Effector memory CD4-positive, alpha-beta T cell (primary cell): ENCODE data around the gene ATP6V0E2.

Experiments used
- DNase-seq, 3 donors: peaks; one replicate each; pipeline ENCODE4 v3.0.0-alpha.2; 2020
- H3K27ac ChIP-seq: 2 replicates; pipeline ENCODE4 v1.7.0; 2013; ENCODE audit warnings: mild to moderate bottlenecking, low read length, moderate library complexity; ENCODE audit not compliant: insufficient read depth, poor library complexity, severe bottlenecking
- H3K27me3 ChIP-seq: replicated peaks from 2 replicates; pipeline ENCODE4 v1.7.0; 2013; ENCODE audit warnings: mild to moderate bottlenecking, low read length; ENCODE audit not compliant: insufficient read depth, control insufficient read depth, poor library complexity, severe bottlenecking
- H3K36me3 ChIP-seq: 2 replicates; pipeline ENCODE4 v1.7.0; 2013; ENCODE audit warnings: mild to moderate bottlenecking, low read length, moderate library complexity; ENCODE audit not compliant: control insufficient read depth, insufficient read depth
- H3K4me1 ChIP-seq: 2 replicates; pipeline ENCODE4 v1.7.0; 2013; ENCODE audit warnings: low read length, mild to moderate bottlenecking; ENCODE audit not compliant: control insufficient read depth, insufficient read depth, poor library complexity, severe bottlenecking
- H3K4me3 ChIP-seq: 2 replicates; pipeline ENCODE4 v1.7.0; 2013; ENCODE audit warnings: low read length, low read depth, mild to moderate bottlenecking; ENCODE audit not compliant: insufficient read depth, poor library complexity, severe bottlenecking
- H3K9me3 ChIP-seq: 2 replicates; pipeline ENCODE4 v1.7.0; 2013; ENCODE audit warnings: mild to moderate bottlenecking, low read length, moderate library complexity; ENCODE audit not compliant: control insufficient read depth

ATP6V0E2 gene

GRCh38 chr7:149839933-149840332 is 33.8 kb upstream of the ATP6V0E2 start:
- Histone ChIP-seq H3K4me1 (peaks cover 9% of the 10 kb centered on the region), H3K9me3 (no peaks in the 10 kb centered on the region), H3K4me3 (no peak overlapping the region), H3K36me3 (peaks cover 3% of the 10 kb centered on the region), H3K27me3 (no peaks in the 10 kb centered on the region), H3K27ac (no peak overlapping the region)
- DNase-seq, result no peak

- no peak for DNase-seq
- H3K27me3 ChIP-seq, result no peaks in the 10 kb centered on the region
- no peaks in the 10 kb centered on the region for H3K9me3 ChIP-seq
- no peak overlapping the region for H3K27ac ChIP-seq
- no peak overlapping the region for H3K4me3 ChIP-seq
- H3K4me1 ChIP-seq, result peaks cover 9% of the 10 kb centered on the region
- peaks cover 16% of the 10 kb centered on the region for H3K36me3 ChIP-seq
Observed at GRCh38 chr7:149843566-149843965, 30.2 kb upstream of the ATP6V0E2 start.

GRCh38 chr7:149844445-149844844 is 29.3 kb upstream of the ATP6V0E2 start:
- Histone ChIP-seq H3K27ac (no peak overlapping the region), H3K4me3 (no peak overlapping the region), H3K4me1 (peaks cover 1% of the 10 kb centered on the region), H3K36me3 (peaks cover 16% of the 10 kb centered on the region), H3K27me3 (no peaks in the 10 kb centered on the region), H3K9me3 (no peaks in the 10 kb centered on the region)
- DNase-seq, result no peak

GRCh38 chr7:149845257-149845980 is 28.4 kb upstream of the ATP6V0E2 start:
- H3K9me3 ChIP-seq, result no peaks in the 10 kb centered on the region

GRCh38 chr7:149846021-149846420 is 27.7 kb upstream of the ATP6V0E2 start:
- Histone ChIP-seq H3K27ac (no peak overlapping the region), H3K4me1 (no peaks in the 10 kb centered on the region), H3K4me3 (no peak overlapping the region), H3K9me3 (no peaks in the 10 kb centered on the region), H3K27me3 (no peaks in the 10 kb centered on the region), H3K36me3 (peaks cover 16% of the 10 kb centered on the region)
- no peak for DNase-seq

More at GRCh38 chr7:149845257-149845980, 28.4 kb upstream of the ATP6V0E2 start:
- no peaks in the 10 kb centered on the region for H3K4me1 ChIP-seq
- no peak overlapping the region for H3K27ac ChIP-seq
- DNase-seq, result no peak
- no peaks in the 10 kb centered on the region for H3K27me3 ChIP-seq
- H3K36me3 ChIP-seq, result peaks cover 16% of the 10 kb centered on the region
- no peak overlapping the region for H3K4me3 ChIP-seq

- Histone ChIP-seq H3K9me3 (no peaks in the 10 kb centered on the region), H3K36me3 (peaks cover 16% of the 10 kb centered on the region), H3K27me3 (no peaks in the 10 kb centered on the region), H3K4me1 (no peaks in the 10 kb centered on the region), H3K4me3 (no peak overlapping the region), H3K27ac (no peak overlapping the region)
- no peak for DNase-seq
Observed at GRCh38 chr7:149846436-149847046, 27.2 kb upstream of the ATP6V0E2 start.

GRCh38 chr7:149849174-149849573 is 24.6 kb upstream of the ATP6V0E2 start:
- DNase-seq, result no peak

GRCh38 chr7:149850007-149850594 is 23.7 kb upstream of the ATP6V0E2 start:
- H3K27ac ChIP-seq, result no peak overlapping the region
- no peaks in the 10 kb centered on the region for H3K9me3 ChIP-seq
- H3K4me3 ChIP-seq, result no peak overlapping the region
- no peaks in the 10 kb centered on the region for H3K27me3 ChIP-seq
- DNase-seq, result no peak
- peaks cover 8% of the 10 kb centered on the region for H3K4me1 ChIP-seq
- H3K36me3 ChIP-seq, result peaks cover 12% of the 10 kb centered on the region

More at GRCh38 chr7:149849174-149849573, 24.6 kb upstream of the ATP6V0E2 start:
- H3K27ac ChIP-seq, result no peak overlapping the region
- H3K36me3 ChIP-seq, result peaks cover 16% of the 10 kb centered on the region
- H3K27me3 ChIP-seq, result no peaks in the 10 kb centered on the region
- no peak overlapping the region for H3K4me3 ChIP-seq
- H3K9me3 ChIP-seq, result no peaks in the 10 kb centered on the region
- no peaks in the 10 kb centered on the region for H3K4me1 ChIP-seq

GRCh38 chr7:149850716-149851115 is 23.1 kb upstream of the ATP6V0E2 start:
- Histone ChIP-seq H3K4me3 (no peak overlapping the region), H3K27ac (no peak overlapping the region), H3K27me3 (no peaks in the 10 kb centered on the region), H3K36me3 (peaks cover 9% of the 10 kb centered on the region), H3K4me1 (peaks cover 13% of the 10 kb centered on the region), H3K9me3 (no peaks in the 10 kb centered on the region)
- no peak for DNase-seq

GRCh38 chr7:149851449-149851848 is 22.3 kb upstream of the ATP6V0E2 start:
- no peak overlapping the region for H3K27ac ChIP-seq

More at GRCh38 chr7:149851449-149851848, 22.3 kb upstream of the ATP6V0E2 start:
- no peak for DNase-seq
- H3K4me3 ChIP-seq, result no peak overlapping the region
- no peaks in the 10 kb centered on the region for H3K9me3 ChIP-seq
- peaks cover 19% of the 10 kb centered on the region for H3K4me1 ChIP-seq
- no peaks in the 10 kb centered on the region for H3K27me3 ChIP-seq
- H3K36me3 ChIP-seq, result peaks cover 5% of the 10 kb centered on the region
